Suprapubic skin (tissue), 4 donors: ENCODE measurements around the gene RAB35. TPM values are rescaled to one million over a fixed set of nuclear protein-coding genes. Genes with fewer than 3 reads are reported as not detected.
A peak's percentile ranks its signal among the peaks of the same experiment; 100 is the strongest.

Source experiments
- DNase-seq, 2 donors: peaks; one replicate each; pipeline ENCODE4 v3.0.0-alpha.2; 2019; ENCODE audit warnings: low spot score in 2 of 2
- H3K27ac ChIP-seq: fragments of 200-600 bp; sonication (generic); one replicate; pipeline ENCODE4 v1.5.1; 2019
- H3K27me3 ChIP-seq: fragments of 200-600 bp; sonication (generic); one replicate; pipeline ENCODE4 v1.5.1; 2019
- H3K36me3 ChIP-seq: fragments of 200-600 bp; sonication (generic); one replicate; pipeline ENCODE4 v1.5.1; 2019
- H3K4me1 ChIP-seq: fragments of 200-600 bp; sonication (generic); one replicate; pipeline ENCODE4 v1.5.1; 2019
- H3K4me3 ChIP-seq: fragments of 200-600 bp; sonication (generic); one replicate; pipeline ENCODE4 v1.5.1; 2019; ENCODE audit warnings: mild to moderate bottlenecking
- H3K9me3 ChIP-seq: fragments of 200-600 bp; sonication (generic); one replicate; pipeline ENCODE4 v1.5.1; 2019
- EP300 ChIP-seq: sonication (generic); formaldehyde crosslinking; IDR thresholded peaks from one replicate; pipeline ENCODE4 v1.6.1; 2017; ENCODE audit warnings: antibody characterized with exemption
- POLR2A ChIP-seq, 2 donors: fragments of 450-650 bp; IDR thresholded peaks; one replicate each; pipeline ENCODE4 v1.6.1; 2017; ENCODE audit warnings: antibody characterized with exemption in 2 of 2, mild to moderate bottlenecking in 2 of 2, moderate library complexity in 2 of 2
- POLR2AphosphoS5 ChIP-seq, 3 donors: sonication (generic); formaldehyde crosslinking; IDR thresholded peaks; one replicate each; pipeline ENCODE4 v1.6.1; 2017; ENCODE audit warnings: antibody characterized with exemption in 3 of 3
- whole genome bisulfite sequencing: methylation state at CpG from one replicate; pipeline ENCODE4 v1.1.5; 2018; 5-methylcytosine and 5-hydroxymethylcytosine counted together
- total RNA-seq, 4 donors: library from RNA; depleted of rRNA; stranded (reverse); fragments of >200 nt; gene quantifications; one replicate each; pipeline ENCODE4 v1.1.0, GENCODE V29; 2016
- TF ChIP-seq, protein P1 (sequence below), 2 donors: fragments of 200-600 bp in 1 of 2; fragments of 450-650 bp in 1 of 2; sonication (generic) in 1 of 2; IDR thresholded peaks; one replicate each; pipeline ENCODE4 v1.5.1; 2016 to 2019; ENCODE audit warnings: antibody characterized with exemption in 2 of 2, mild to moderate bottlenecking in 1 of 2, moderate library complexity in 1 of 2

RAB35 gene
- 10 to 100 TPM; 30.0 to 39.6 (median 33.1) TPM for total RNA-seq

DNA sequence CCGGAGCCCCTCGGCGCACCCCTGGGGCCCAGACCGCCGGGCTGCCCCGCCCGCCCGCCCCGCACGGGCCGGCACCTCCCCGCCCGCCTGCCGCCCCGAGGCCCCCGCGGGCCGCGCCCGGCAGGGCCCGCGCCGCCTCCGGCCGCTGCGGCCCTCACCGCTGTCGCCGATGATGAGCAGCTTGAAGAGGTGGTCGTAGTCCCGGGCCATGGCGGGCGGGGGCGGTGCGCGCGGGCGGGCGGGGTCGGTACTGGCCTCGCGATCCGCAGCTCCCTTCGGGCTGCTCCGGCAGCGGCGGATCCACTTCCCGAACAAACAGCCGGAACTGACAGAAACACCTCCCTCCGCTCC lies at the start of gene RAB35:
TSS of gene RAB35 (minus strand) at position 313 of the 351 bp plus-strand sequence. CDS start at position 210, 103 bp downstream.
- H3K27me3 ChIP-seq: no peaks in the 10 kb centered on the region
- peaks cover 4% of the 10 kb centered on the region for H3K36me3 ChIP-seq
- H3K4me1 ChIP-seq: peaks cover 56% of the 10 kb centered on the region
- no CpG with 5 or more reads among the region's 50 CpGs for WGBS
- TF ChIP-seq EP300: no peak
- no peak for TF ChIP-seq POLR2AphosphoS5 (IDR thresholded peaks at IDR 0.05)
- TF ChIP-seq, protein P1, sequence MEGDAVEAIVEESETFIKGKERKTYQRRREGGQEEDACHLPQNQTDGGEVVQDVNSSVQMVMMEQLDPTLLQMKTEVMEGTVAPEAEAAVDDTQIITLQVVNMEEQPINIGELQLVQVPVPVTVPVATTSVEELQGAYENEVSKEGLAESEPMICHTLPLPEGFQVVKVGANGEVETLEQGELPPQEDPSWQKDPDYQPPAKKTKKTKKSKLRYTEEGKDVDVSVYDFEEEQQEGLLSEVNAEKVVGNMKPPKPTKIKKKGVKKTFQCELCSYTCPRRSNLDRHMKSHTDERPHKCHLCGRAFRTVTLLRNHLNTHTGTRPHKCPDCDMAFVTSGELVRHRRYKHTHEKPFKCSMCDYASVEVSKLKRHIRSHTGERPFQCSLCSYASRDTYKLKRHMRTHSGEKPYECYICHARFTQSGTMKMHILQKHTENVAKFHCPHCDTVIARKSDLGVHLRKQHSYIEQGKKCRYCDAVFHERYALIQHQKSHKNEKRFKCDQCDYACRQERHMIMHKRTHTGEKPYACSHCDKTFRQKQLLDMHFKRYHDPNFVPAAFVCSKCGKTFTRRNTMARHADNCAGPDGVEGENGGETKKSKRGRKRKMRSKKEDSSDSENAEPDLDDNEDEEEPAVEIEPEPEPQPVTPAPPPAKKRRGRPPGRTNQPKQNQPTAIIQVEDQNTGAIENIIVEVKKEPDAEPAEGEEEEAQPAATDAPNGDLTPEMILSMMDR (IDR thresholded peaks at IDR 0.05): no peak
- no peak for TF ChIP-seq POLR2A (IDR thresholded peaks at IDR 0.05)
- H3K27ac ChIP-seq: peak within 1 kb of the TSS; percentile 97
- DNase-seq: peak in 1 of 2 donors; percentile 97
- peak within 1 kb of the TSS; percentile 93 for H3K4me3 ChIP-seq
- H3K9me3 ChIP-seq: no peaks in the 10 kb centered on the region

DNA sequence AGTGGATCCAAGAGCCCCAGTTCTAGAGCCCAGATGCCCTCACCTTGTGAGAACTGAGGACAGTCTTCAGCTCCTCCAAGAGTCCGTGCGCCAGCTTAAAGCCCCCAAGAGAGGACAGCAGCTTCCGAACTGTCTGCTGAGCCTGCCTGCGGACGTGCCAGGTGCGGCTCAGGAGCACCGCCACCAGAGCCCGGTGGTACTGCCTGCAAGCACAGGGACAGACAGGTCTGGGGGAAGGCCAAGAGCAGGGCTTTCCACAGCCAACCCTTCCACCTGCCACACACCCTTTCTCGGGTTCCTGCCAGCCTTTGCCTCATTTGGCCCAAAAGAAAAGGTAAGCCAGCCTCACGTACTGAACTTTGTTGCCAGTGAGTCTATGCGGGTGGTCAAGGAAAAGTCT lies 47.7 kb upstream of the RAB35 start:
- no peaks in the 10 kb centered on the region for H3K27me3 ChIP-seq
- TF ChIP-seq POLR2A (IDR thresholded peaks at IDR 0.05) (no peak), POLR2AphosphoS5 (IDR thresholded peaks at IDR 0.05) (no peak), EP300 (no peak)
- TF ChIP-seq, protein P1 (IDR thresholded peaks at IDR 0.05): no peak
- no peak overlapping the region for H3K4me3 ChIP-seq
- no peak for DNase-seq
- H3K27ac ChIP-seq: no peak overlapping the region
- H3K9me3 ChIP-seq: no peaks in the 10 kb centered on the region
- H3K36me3 ChIP-seq: peaks cover 94% of the 10 kb centered on the region
- 83% methylated on average over 11 of the region's 11 CpGs for WGBS
- no peaks in the 10 kb centered on the region for H3K4me1 ChIP-seq

DNA sequence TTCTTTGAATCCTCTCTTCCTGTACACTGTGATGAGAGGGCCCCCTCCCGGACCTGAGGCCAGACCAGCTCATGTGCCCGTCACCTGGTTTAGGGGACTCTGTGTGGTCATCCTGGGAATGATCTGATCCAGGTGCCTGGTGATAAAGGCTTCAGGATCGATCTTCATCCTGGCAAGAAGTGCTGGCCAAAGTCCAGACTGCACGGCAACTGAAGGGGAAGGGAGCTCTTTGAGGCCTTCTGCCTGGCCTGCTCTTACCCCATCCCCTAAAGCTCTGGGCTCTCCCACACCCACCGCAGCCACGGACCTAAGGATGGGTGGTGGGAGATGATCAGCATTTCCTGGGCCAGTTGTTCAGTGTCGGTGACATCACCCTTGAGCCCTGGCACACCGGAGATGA lies 46.2 kb upstream of the RAB35 start:
- Histone ChIP-seq H3K9me3 (no peaks in the 10 kb centered on the region), H3K27ac (no peak overlapping the region), H3K4me1 (no peaks in the 10 kb centered on the region), H3K27me3 (no peaks in the 10 kb centered on the region), H3K36me3 (peaks cover 94% of the 10 kb centered on the region), H3K4me3 (no peak overlapping the region)
- 89% methylated on average over 5 of the region's 8 CpGs for WGBS
- DNase-seq: no peak
- no peak for TF ChIP-seq EP300
- TF ChIP-seq POLR2AphosphoS5 (IDR thresholded peaks at IDR 0.05): no peak
- TF ChIP-seq, protein P1 (IDR thresholded peaks at IDR 0.05): no peak
- TF ChIP-seq POLR2A (IDR thresholded peaks at IDR 0.05): no peak

DNA sequence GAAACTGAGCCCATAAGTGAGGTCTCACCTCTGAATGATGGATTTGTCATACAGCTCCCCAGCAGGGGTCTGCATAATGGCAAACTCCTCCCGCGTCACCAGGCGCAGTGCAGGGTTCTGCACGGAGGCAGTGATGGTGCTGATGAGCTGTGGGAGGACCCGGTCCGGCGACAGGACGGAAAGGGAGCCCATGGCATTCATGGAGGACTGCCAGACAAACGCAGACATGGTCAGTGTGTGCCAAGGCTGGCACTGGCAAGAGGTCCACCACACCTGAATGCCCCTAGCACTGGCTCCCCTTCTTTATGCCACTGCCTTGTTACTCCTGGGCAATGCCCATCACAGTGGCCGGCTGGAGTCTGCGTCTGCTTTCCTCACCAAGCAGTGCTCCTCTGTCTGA lies 45.3 kb upstream of the RAB35 start:
- Histone ChIP-seq H3K4me3 (no peak overlapping the region), H3K36me3 (peaks cover 96% of the 10 kb centered on the region), H3K4me1 (no peaks in the 10 kb centered on the region), H3K27ac (no peak overlapping the region), H3K9me3 (no peaks in the 10 kb centered on the region), H3K27me3 (no peaks in the 10 kb centered on the region)
- DNase-seq: no peak
- 87% methylated on average over 9 of the region's 11 CpGs for WGBS
- TF ChIP-seq EP300 (no peak), POLR2A (IDR thresholded peaks at IDR 0.05) (no peak), POLR2AphosphoS5 (IDR thresholded peaks at IDR 0.05) (no peak)
- TF ChIP-seq, protein P1 (IDR thresholded peaks at IDR 0.05): no peak

DNA sequence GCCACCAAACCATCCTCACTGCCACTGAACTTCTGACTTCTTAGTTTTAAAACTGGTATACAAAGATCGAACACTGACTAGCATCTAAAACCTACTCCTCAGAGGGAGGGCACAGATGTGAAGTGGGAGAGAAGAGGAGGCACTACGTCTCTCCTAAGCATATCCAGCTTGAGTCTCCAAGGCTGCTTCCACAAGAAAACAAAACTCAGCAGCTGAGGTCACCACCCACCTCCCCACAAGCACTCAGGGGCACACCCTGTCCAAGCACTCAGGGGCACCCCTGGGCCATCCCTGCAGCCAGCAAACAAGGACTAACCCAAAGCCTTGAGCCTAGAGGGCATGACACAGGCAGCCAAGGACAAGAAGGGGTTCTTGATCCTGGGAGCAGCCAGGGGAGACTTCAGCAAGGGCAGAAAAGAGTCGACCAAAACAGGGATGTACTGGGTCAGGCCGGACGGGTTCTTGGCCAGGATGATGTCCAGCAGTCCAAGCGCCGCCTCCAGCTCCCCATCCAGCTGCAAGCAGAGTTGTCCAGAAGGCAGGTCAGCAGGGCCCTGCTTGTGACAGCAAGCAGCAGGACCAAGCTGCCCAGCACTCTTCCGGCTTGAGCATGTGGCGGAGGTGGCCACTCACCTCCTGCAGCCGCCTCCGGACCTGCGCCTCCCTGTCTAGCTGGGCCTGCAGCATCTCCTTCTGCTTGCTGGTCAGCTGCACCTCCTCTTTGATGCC lies 43.1 kb upstream of the RAB35 start:
- 87% methylated on average over 9 of the region's 12 CpGs for WGBS
- Histone ChIP-seq H3K27me3 (no peaks in the 10 kb centered on the region), H3K4me1 (no peaks in the 10 kb centered on the region), H3K4me3 (no peak overlapping the region), H3K9me3 (no peaks in the 10 kb centered on the region), H3K27ac (no peak overlapping the region), H3K36me3 (peaks cover 100% of the 10 kb centered on the region)
- no peak for DNase-seq
- no peak for TF ChIP-seq POLR2A (IDR thresholded peaks at IDR 0.05)
- TF ChIP-seq EP300: no peak
- TF ChIP-seq, protein P1 (IDR thresholded peaks at IDR 0.05): no peak
- no peak for TF ChIP-seq POLR2AphosphoS5 (IDR thresholded peaks at IDR 0.05)
